Hypothalamus (tissue), 51 donors: ENCODE results near the gene KSR2.

Experiments used
- DNase-seq, 51 donors: peaks; one replicate each; lab custom pipeline; 2025; lab: John Stamatoyannopoulos, UW

The KSR2 gene

GRCh38 chr12:117594481-117594880, 374.3 kb downstream of the KSR2 start:
- no peak for DNase-seq

GRCh38 chr12:117593815-117594400, 374.9 kb downstream of the KSR2 start:
- DNase-seq, result no peak

- DNase-seq, result no peak
These were observed 376.0 kb downstream of the KSR2 start for GRCh38 chr12:117592588-117593305.

- no peak for DNase-seq
These were observed 377.8 kb downstream of the KSR2 start for GRCh38 chr12:117590999-117591398.

- DNase-seq, result no peak
These were observed 378.4 kb downstream of the KSR2 start for GRCh38 chr12:117590386-117590785.

GRCh38 chr12:117589021-117589420, 379.8 kb downstream of the KSR2 start:
- no peak for DNase-seq

- DNase-seq, result peak in 27 of 51 donors; percentile 2 to 61 (median 11)
These were observed 381.0 kb downstream of the KSR2 start for GRCh38 chr12:117587631-117588287.

- no peak for DNase-seq
These were observed 385.0 kb downstream of the KSR2 start for GRCh38 chr12:117583677-117584225.

- DNase-seq, result no peak
These were observed 385.7 kb downstream of the KSR2 start for GRCh38 chr12:117583092-117583491.

- DNase-seq, result no peak
These were observed 386.5 kb downstream of the KSR2 start for GRCh38 chr12:117582135-117582784.

- DNase-seq, result peak in 19 of 51 donors; percentile 2 to 45 (median 8)
These were observed 388.1 kb downstream of the KSR2 start for GRCh38 chr12:117580718-117581062.

GRCh38 chr12:117580015-117580717, 388.6 kb downstream of the KSR2 start:
- DNase-seq, result peak in 4 of 51 donors; percentile 1 to 4 (median 3)

GRCh38 chr12:117577122-117577657, 391.6 kb downstream of the KSR2 start:
- no peak for DNase-seq

- no peak for DNase-seq
These were observed 392.7 kb downstream of the KSR2 start for GRCh38 chr12:117576053-117576452.

- DNase-seq, result no peak
These were observed 394.1 kb downstream of the KSR2 start for GRCh38 chr12:117574655-117575054.

- DNase-seq, result no peak
These were observed 396.0 kb downstream of the KSR2 start for GRCh38 chr12:117572755-117573154.

GRCh38 chr12:117571321-117571720, 397.5 kb downstream of the KSR2 start:
- DNase-seq, result no peak

GRCh38 chr12:117570608-117571007, 398.2 kb downstream of the KSR2 start:
- DNase-seq, result no peak

GRCh38 chr12:117567644-117568216, 401.1 kb downstream of the KSR2 start:
- no peak for DNase-seq

GRCh38 chr12:117564881-117565280, 403.9 kb downstream of the KSR2 start:
- DNase-seq, result peak in 15 of 51 donors; percentile 5 to 60 (median 24)
